CD4-positive, alpha-beta T cell treated with Interleukin-6 for 4 hours (primary cell): ENCODE results near the gene TSTD2.
"Not testable (repeated sequence)": the region's sequence is repeated elsewhere in the genome, so short reads cannot be mapped to it uniquely, and the experiment has no call there.

ENCODE experiments used
- DNase-seq: peaks from one replicate; pipeline ENCODE4 v3.0.0-alpha.2; 2020; ENCODE audit warnings: mixed read lengths

The TSTD2 gene

DNA sequence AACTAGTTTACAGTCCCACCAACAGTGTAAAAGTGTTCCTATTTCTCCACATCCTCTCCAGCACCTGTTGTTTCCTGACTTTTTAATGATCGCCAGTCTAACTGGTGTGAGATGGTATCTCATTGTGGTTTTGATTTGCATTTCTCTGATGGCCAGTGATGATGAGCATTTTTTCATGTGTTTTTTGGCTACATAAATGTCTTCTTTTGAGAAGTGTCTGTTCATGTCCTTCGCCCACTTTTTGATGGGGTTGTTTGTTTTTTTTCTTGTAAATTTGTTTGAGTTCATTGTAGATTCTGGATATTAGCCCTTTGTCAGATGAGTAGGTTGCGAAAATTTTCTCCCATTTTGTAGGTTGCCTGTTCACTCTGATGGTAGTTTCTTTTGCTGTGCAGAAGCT lies 51.6 kb downstream of the TSTD2 start:
- DNase-seq: not testable (repeated sequence)

DNA sequence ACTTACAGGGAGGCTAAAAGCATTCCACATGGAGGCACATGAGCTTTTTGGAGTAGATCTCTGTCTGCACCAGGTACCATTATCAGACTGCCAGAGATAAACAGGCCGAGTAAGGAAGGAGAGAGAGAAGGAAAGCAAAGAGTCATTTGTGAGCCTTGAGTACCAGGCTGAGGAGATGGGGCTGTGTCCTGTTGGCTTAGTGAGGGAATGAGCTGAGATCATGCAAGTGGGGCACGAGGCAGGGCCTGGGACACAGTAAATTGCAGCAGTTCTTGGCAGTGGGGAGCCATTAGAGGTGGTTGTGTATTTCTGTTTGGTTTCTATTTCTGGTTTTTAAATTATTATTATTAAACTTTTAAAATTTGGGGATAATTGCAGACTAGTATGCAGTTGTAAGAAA lies 53.3 kb downstream of the TSTD2 start:
- no peak for DNase-seq

DNA sequence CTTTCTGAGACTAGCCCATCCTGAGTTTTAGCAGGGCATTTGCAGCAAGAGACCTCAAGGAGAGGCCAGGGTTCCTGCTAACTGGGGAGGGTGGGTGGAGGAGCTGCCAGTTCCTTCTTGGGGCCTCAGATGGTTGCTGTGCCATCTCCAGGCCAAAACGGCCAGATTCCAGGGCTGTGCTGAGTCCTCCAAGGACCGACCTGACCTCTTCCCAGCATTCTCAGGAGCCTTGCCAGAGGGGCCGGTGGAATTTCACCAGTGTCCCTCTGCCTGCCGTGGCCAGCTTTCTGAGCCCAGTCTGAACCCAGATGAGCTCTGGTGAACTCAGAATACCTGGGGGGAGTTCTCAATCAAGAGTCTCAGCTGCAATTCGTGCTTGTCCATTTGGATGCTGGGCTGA lies 54.3 kb downstream of the TSTD2 start:
- DNase-seq: no peak

DNA sequence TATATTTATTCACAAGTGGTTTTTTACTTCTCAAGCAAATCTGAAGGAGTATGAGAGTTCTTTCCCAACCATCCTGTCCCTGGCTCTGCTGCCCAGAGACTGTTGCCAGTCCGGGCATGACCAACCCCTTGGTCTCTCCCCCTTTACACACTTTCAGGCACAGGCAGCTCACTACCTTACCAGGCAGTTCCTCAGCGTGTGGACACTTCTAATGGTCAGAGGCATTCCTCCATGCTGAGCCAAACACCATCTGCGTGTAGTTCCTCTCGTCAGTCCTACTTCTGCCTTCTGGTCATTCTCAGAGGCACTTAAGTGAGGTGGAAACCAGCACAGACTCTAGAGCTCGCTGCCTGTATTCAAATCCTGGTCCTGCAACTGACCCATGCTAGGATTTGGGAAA lies 56.1 kb downstream of the TSTD2 start:
- DNase-seq: no peak

DNA sequence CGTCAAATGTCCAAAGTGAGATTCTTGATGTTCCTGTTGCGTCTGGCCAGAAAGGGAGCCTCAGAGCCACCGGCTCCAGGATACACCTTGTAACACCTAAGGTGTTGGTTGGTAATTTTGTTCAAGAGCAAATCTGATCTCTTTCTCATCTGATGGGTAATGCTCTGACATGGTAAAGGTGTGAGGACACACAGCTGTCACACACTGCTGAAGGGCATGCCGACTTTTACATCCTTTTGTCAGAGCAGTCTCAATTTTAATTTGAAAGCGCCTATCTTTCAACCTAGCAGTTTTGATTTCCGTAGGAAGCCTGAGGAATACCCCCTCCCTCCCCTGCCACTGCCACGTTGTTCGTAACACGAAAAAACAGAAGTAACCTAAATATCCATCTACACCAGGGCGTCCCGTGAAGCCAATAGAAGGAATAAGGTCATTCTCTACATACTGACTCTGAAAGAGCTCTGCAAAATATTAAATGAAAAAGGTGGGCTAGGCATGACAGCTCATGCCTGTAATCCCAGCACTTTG lies 57.4 kb downstream of the TSTD2 start:
- no peak for DNase-seq

DNA sequence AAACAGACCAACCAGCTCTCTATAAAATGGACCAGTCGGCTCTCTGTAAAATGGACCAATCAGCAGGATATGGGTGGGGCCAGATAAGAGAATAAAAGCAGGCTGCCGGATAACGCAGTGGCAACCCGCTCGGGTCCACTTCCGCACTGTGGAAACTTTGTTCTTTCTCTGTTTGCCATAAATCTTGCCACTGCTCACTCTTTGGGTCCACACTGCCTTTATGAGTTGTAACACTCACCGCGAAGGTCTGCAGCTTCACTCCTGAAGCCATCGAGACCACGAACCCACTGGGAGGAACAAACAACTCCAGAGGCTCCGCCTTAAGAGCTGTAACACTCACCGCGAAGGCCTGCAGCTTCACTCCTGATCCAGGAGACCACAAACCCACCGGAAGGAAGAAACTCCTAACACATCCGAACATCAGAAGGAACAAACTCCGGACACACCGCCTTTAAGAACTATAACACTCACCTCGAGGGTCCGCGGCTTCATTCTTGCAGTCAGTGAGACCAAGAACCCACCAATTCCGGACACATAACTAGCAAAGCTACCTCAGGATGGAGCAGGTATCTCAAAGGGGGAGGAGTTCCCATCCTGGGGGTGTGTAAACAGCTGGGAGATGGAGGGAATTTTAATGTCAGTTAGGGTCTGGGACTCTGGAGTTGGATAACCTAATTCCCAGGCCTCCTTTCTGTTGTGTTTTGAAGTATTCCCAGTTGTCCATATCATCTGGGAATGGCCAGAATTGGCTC lies 58.1 kb downstream of the TSTD2 start:
- peak; percentile 40 for DNase-seq

DNA sequence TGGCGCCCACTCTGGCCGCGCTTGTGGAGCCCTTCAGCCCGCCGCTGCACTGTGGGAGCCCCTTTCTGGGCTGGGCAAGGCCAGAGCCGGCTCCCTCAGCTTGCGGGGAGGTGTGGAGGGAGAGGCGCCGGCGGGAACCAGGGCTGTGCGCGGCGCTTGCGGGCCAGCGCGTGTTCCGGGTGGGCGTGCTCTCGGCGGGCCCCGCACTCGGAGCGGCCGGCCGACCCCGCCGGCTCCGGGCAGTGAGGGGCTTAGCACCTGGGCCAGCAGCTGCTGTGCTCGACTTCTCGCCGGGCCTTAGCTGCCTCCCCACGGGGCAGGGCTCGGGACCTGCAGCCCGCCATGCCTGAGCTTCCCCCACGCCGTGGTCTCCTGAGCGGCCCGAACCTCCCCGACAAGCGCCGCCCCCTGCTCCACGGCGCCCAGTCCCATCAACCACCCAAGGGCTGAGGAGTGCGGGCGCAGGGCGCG lies 59.0 kb downstream of the TSTD2 start:
- DNase-seq: not testable (repeated sequence)

DNA sequence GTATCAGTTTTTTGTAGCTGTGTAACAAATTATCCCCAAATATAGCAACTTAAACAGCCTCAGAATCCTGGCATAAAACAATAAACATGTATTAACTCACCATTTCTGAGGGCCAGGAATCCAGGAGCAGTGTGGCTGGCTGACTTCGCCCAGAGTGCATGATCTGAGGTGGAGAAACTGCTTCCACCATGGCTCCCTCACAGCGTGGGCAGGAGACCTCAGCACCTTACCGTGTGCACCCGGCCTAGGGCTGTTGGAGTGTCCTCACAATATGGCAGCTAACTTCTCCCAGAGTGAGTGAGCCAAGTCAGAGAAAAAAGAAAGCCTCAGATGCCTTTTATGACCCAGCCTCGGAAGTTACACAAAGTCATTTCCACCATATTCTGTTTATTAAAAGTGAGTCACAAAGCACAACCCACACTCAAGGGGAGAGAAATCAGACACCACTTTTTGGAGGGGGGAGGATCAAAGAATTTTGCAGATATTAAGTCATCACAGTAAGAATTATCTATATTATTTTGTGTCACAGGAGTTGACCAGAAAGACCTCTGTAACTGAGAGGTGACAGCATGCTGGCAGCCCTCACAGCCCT lies 59.6 kb downstream of the TSTD2 start:
- no peak for DNase-seq

DNA sequence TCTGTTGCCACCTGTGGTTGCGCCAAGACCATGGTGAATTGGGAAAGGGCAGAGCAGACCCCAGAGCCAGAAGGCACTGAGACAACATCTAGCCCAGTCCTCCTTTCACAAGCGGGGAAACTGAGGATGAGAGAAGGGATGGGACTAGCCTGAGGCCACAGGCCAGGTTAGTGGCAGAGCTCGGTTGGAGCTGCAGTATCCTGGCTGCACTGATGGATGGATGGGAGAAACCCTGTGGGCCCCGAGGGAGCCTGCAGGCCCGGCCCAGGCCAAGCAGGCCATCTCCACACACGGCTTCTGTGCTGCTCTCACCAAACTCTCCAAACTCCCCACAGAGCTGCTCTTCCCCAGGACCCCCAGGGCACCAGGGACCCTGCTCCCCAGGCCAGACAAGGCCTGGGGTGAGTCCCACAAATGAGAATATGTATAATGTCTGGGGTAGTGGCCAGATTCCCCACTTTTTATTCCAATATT lies 60.2 kb downstream of the TSTD2 start:
- DNase-seq: no peak

DNA sequence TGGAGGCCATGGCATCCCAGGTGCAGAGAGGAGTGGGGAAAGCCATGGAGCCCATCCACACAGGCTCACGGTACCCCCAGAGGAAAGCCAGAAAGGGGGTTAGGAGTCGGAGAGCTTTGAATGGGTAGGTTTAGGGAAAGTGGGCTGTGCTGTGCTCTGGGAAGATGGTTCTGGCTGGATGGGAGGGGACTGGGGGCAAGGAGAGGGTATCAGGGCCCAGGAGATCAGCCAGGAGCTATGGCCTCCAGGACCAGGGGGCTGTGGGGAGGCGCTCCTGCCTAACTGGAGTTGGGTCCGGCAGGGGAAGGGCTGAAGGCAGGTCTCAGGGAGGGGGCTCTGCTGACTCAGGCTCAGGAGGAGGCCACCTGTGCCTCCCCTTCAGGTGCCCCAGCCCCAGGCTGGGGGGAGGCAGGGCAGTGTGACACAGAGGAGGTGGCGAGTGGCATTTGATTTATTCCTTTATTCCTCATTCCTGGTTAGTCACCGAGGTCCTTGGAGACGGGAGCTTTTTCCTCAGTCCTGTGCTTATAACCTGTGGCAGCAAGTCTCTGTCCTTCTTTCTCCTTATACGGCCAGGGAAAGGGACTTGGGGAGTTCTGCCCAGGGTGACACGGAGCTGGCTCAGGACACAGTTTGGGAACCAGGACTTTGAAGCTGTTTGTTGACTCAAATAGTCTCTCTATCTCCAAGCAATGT lies 60.8 kb downstream of the TSTD2 start:
- DNase-seq: no peak

DNA sequence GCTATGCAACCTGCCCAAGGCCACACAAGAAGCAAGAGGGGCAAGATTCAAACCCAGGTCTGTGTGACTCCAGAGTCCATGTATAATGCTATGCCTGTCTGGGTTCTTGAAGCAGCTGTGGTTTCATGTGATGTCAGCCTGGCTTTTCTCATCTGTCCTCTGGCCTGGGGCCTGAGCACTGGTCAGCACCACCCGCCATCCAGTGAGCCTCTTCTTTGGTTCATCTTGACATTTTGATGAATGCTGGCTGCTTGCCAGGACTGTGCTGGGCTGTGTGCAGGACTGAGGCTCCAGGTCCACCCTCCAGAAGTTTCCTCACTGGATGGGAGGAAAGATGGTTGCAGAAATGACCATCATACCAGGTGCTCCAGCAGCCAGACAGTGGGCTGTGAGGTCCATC lies 61.5 kb downstream of the TSTD2 start:
- no peak for DNase-seq

DNA sequence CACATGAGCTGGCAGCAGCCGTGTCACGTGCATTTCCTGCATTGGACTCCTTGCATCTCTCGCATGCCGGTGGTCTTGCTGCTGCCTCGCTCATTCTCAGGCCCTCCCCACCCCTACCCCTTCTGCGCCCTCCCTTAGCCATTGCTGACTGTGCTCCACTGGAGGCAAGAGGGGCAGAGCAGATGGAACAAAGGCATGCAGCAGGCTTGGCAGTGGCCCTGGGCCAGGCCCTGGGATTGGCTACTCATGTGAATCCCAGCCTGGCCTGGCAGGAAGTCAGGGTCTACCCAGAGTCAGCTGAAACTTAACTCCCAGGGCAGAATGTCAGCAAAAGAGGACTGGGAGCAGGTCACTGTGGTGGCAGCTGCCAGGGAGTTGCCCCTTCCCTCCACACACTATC lies 62.3 kb downstream of the TSTD2 start:
- DNase-seq: no peak

DNA sequence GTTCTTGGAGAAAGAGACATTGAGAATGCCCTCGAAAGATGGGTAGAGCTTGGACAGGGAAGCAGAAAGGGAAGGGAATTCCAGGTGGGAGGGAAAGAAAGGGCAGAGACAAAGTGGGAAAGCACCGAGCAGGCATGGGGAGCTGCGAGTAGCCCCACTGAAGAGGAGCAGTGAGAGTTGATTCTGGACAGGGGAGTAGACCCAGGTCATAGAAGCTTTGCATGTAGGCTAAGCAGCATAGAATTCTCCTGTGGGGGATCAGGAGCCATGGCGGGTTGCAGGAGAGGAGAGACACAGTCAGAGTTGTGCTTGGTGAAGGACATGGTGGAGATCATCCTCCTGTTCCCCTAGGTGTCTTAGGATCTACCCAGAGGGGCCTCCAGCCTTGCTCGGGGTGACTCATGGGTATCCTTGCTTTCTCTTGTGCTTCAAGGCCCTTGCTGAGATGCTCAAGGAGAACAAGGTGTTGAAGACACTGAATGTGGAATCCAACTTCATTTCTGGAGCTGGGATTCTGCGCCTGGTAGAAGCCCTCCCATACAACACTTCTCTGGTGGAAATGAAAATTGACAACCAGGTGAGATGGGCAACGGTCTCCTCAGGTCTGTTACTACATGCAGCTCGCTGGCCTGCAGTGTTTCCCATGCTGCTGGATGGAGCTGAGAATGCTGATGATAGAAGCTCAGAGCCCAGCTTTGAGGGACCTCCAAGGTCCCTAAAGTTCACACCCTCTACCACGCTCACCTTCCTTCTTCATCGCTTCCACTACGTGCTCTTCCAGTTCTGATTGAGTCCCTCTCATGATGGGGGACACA lies 64.5 kb downstream of the TSTD2 start:
- DNase-seq: no peak

DNA sequence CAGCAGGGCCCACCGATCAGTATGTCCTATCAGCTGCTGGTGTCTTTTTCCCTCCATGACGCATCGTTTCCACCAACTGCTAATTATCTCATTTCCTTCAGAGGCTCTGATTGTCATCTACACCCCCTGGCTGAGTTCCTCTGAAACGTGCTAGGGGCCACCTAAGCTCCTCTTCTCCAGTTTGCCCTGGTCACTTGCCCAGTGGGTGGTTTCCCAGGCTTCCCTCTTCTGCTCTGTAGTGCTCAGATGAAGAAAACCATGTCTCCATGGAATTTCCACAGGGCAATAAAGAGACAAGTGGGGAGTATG lies 65.3 kb downstream of the TSTD2 start:
- no peak for DNase-seq

DNA sequence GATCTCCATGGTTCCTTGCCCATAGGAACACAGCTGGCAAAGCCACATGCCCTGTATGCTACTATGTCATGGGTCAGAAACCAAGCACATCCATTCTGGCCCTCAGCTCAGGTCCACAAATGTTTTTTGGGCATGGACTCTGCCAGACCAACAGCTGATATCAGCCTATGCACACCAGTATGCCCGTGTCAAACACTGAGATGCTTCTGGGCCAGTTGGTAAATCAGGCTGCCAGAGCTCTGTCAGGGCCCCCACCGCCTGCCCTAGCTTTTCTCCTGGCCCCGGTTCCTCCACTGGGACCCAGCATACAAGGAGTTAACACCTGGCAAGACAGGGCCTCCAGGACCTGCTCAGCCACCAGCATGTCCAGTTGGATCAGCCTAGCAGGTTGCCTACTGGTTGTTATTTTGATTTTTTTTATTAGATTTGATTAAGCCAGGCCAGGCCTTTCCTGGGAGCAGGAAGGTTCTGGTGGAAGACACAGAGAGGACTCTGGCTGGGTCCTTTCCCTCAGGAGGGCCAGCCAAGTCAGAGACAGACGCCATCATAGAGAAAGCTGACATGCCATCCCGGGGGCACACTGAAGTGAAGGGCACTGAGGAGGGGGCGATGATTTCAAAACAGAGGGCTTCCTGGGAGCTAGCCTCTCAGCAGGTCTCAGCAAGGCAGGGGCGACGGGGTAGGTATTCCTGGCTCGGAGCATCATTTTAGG lies 65.8 kb downstream of the TSTD2 start:
- no peak for DNase-seq

DNA sequence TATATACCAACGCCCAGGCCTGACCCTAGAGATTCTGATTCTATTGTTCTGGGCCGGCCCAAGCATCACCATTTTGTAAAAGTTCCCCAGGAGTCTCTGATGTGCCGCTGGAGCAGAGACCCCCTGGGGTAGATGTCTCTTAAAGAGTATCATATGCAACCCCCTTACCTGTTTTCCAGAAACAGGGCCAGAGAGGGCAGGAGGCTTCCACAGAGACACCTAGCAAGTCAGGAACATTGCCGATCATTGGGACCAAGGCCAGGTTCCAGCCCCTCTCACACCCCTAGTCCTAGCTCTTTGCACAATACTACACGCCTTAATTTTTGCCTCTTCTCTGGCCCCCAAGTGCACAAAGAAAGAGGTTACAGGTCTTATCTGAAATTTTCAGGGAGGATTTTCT lies 67.9 kb downstream of the TSTD2 start:
- no peak for DNase-seq

DNA sequence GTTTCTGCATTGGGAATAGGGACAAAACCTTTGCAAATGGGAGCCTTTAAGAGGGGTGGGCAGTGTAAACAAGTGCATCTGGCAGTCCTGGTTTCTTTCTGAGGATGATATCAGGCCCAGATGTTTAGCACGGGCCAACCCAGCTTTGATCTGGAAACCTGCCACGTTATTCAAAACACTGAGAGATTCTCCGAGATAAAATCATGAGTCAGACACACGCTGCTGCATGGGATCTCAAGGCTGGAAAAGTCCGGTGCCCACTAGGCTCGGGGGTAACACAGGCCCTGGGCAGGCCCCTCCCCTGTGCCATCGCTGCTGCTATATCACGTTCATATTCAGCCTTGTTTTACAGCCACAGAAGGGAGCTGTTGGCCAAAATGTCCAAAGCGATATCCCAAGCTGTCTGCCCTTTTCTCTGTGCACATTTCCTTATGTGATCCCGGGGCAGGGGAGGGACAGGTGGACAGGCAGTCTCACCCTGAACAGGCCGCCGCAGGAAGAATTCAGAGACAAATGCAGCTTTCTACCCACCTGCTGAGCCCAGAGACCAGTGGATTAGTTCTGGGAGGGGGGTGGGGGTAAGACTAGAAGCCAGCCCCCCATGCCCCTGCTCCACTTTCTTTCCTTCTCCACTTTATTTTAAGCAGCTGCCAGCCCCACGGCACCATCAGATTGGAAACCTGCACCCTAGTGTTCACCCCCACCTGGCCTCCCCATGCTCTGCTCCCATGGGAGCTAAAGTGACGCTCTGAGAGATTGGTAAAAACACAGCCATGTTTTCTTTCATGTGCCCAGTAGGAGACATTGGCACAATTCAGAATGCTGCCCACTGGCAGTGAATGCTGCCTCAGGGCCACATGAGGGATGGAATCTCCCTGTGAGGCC lies 68.6 kb downstream of the TSTD2 start:
- no peak for DNase-seq

DNA sequence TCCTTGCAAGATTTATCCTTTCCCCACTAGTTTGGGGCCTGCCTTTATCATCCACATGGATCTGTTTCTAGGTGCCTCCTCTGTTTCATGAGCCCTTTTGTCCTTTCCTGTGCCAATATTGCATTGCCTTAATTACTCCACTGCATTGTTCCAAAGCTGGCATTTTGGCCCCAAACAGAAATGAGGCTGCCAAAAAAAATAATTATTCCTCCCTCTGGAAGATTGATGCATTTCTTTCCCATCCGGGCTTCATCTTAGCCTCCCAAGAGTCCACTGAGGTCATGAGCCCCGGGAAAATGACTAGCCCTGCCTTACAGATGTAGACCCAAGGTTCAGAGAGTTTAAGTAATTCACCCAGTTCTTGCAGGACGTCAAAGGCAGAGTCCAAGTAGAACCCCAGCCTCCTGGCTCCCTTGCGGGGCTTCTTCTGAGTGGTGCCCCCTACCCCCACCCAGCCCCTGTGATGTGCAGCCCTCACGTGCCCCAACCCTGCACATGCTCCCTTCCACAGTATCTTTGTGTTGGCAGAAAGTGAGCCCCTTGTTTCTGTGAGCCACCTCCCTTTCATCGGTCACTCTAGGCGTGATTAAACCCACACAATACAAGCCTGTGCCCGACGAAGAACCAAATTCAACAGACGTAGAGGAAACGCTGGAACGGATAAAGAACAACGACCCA lies 69.6 kb downstream of the TSTD2 start:
- no peak for DNase-seq

DNA sequence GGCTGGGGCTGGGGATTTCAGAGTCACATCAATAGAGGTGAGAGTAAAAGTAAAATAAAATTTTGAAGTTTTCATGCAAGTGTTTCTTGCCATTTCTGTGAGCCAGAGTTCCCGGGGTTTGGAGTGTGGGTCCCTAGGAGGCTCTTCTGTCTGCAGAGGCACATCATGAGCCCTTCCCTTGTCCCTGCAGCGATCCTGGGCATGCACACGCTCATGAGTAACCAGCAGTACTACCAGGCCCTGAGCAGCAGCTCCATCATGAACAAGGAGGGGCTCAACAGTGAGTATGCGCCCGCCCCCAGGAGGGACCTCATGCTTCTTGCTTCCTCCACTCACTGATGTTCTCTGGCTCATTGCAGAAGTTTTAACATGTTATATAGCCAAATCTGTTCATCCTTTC lies 70.6 kb downstream of the TSTD2 start:
- no peak for DNase-seq

DNA sequence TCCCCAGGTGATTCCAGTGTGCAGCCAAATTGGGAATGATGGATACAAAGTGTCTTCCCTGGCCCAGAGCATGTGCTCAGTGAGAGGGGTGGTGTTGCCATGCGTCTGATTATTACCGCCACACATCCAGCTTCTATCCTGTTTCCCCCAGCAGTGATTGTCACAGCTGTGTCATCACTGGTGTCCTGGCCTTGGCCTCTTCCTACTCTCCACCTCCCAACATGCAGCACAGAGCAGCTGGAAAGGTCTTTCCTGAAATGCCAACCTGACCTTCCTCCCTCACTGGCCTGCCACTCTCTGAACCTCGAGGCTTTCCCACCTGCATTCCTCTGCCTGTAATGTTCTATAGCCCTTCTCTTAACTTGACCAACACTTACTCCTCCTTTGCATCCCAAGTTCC lies 71.7 kb downstream of the TSTD2 start:
- DNase-seq: no peak

DNA sequence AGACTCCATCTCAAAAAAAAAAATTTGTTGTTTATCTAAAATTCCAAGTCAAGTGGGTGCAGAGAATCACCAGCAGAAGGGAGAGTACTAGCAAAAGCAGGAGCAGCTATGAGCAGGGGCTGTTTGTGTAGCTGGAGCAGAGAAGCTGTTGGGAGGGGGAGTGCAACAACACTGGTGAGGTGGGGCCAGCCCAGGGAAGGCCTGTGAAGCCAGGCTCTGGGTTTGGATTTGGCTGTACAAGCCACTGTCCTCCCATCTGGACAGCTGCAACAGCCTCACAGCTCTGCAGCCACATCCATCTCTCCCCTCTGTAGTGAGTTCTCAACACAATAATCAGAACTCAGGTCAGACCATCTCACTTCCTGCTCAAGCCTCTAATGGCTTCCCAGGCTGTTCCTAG lies 72.3 kb downstream of the TSTD2 start:
- DNase-seq: no peak
